AG10803 (cell line): ENCODE results near the gene CCN6.
A peak's percentile ranks its signal among the peaks of the same experiment; 100 is the strongest.

Experiments used
- DNase-seq: peaks from one replicate; pipeline ENCODE4 v3.0.0; 2010; ENCODE audit warnings: low read depth
- H3K4me3 ChIP-seq: 2 replicates; pipeline ENCODE4 v1.5.1; 2011; ENCODE audit warnings: mild to moderate bottlenecking, low read length, control low read depth
- TF ChIP-seq, protein P1 (sequence below): conservative IDR thresholded peaks from 2 replicates; pipeline ENCODE4 v1.5.1; 2011; ENCODE audit warnings: mild to moderate bottlenecking, low read length, control low read depth, inconsistent platforms

CCN6 gene

DNA sequence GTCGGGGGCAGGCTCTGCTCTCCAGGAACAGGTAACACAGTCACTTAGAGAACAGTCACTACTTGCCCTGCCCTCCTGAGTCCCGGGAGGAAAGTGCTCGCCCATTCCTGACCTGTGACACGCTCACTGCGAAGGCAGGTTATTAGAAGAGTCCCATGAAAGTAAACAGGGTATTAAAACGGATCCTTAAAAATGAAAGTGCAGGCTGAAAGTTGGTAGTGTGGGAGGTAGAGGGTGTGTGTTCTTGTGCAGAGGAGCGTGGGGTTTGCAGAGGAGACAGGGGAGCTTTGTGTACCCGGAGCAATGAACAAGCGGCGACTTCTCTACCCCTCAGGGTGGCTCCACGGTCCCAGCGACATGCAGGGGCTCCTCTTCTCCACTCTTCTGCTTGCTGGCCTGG, at the start of gene CCN6:
TSS of gene CCN6 (plus strand) at position 104 of the 400 bp plus-strand sequence. CDS start at position 358, 254 bp downstream.
- TF ChIP-seq, protein P1, sequence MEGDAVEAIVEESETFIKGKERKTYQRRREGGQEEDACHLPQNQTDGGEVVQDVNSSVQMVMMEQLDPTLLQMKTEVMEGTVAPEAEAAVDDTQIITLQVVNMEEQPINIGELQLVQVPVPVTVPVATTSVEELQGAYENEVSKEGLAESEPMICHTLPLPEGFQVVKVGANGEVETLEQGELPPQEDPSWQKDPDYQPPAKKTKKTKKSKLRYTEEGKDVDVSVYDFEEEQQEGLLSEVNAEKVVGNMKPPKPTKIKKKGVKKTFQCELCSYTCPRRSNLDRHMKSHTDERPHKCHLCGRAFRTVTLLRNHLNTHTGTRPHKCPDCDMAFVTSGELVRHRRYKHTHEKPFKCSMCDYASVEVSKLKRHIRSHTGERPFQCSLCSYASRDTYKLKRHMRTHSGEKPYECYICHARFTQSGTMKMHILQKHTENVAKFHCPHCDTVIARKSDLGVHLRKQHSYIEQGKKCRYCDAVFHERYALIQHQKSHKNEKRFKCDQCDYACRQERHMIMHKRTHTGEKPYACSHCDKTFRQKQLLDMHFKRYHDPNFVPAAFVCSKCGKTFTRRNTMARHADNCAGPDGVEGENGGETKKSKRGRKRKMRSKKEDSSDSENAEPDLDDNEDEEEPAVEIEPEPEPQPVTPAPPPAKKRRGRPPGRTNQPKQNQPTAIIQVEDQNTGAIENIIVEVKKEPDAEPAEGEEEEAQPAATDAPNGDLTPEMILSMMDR = no peak
- DNase-seq = no peak
- no peak within 1 kb of the TSS for H3K4me3 ChIP-seq

DNA sequence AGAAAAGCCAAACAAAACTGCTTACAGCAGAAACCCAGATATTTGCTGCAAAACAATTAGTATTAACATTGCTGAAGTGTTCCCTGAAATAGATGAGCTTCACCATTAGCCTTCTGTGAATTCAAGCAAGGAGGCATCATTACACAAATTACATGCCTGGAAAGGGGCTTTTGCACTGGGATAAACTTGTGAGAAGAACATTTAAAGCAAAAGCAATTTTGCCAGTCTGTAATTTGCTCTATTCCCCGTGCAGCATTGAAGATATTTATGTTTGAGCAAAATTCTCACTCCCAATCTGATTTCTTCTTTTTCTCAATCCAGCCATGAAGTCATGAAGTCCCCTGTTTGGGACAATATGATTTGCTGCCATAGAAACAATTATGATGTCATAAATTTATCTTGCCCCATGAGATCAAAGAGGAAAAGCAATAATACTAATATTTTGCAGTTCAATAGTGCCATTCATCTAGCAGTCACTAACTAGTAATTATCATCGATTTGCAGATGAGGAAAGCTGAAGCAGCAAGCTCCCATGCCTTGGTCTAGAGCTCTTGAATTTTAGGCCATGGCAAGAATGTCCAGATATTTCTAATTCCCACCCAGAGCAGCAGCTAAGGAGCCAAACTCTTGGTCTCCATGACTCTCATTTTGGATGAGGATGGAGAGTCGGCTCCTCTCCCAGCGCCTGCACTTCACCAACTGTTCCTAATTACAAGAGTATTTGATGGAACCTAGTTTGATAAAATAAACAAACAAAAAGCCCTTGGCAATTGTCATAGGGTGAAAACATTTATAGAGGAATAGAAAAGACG, 49.5 kb upstream of the CCN6 start:
- DNase-seq = peak; percentile 31
- H3K4me3 ChIP-seq = no peak overlapping the region
- TF ChIP-seq, protein P1 = no peak

DNA sequence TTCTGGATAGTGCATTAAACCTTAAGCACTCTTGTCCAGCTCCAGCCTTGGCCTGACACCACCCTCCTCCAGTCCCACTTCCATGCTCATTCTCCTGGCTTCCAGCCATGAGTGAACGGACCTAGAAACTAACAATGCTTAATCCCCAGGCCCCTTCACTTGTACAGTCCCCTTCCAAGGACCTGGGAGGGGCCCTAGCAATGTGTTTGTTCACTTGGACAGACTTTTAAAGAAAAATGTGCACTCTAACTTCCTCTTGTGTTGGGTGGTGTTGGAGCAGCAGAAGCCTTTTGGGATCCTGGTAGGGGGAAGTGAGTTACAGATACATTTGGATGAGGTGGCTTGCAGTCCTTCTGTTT, 48.9 kb upstream of the CCN6 start:
- TF ChIP-seq, protein P1 = no peak
- no peak overlapping the region for H3K4me3 ChIP-seq
- DNase-seq = no peak

DNA sequence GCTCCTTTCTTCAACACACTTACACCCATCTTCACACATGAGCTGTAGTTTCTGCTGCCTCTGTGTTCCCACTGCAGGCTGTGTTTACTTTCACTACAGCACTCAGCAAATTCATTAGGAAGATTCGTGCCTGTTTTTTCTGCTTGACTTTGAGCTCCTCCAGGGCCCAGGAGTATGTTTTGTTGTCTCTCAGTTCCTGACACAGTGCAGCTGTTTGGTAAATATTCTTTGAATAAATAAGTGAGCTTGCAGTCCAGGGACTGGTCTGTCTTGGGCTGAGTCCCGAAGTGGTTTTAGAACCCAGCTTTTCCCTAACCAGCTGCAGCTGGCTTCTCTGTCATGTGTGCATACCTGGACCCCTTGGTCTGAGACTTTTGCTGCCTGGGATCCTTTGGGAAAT, 46.6 kb upstream of the CCN6 start:
- TF ChIP-seq, protein P1 = no peak
- H3K4me3 ChIP-seq = no peak overlapping the region
- DNase-seq = peak; percentile 36

DNA sequence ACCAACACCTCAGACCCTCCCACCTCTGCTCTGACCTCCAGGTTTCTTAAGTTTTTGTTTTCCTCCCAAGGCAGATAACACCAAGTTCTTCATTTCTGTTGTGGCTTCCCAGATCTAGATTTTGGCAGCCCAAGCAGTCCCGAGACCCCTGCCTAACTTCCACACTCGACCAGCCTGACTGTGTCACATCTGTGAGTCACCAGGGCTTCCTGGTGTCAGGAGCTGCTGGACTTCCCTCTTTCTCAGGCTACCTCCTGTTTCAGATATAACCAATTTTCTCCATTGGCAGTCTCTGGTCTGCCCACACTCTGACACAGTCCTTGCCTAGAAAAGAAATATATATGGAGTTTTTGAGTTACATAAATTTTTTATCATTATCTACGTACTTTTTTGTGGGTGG, 46.1 kb upstream of the CCN6 start:
- TF ChIP-seq, protein P1 = no peak
- DNase-seq = no peak
- no peak overlapping the region for H3K4me3 ChIP-seq

DNA sequence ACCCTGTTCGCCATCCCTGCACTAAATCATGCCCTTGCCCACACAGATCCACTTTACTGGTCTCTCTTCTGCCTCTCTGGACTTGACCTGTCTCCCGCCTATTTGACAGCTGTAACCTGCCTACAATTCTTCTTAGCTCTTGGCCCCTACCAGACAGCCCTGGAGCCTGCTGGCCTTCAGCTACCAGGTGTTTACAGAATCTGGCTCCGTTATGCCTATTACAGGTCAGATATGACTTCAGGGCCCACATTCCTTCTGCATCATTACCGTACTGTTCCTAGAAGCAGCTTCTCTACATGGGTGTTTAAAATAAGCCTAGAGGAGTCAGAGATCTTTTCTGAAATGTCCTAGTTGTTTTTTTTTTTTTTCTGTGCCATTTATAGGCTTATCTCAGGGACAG, 45.4 kb upstream of the CCN6 start:
- DNase-seq = no peak
- TF ChIP-seq, protein P1 = no peak
- no peak overlapping the region for H3K4me3 ChIP-seq

DNA sequence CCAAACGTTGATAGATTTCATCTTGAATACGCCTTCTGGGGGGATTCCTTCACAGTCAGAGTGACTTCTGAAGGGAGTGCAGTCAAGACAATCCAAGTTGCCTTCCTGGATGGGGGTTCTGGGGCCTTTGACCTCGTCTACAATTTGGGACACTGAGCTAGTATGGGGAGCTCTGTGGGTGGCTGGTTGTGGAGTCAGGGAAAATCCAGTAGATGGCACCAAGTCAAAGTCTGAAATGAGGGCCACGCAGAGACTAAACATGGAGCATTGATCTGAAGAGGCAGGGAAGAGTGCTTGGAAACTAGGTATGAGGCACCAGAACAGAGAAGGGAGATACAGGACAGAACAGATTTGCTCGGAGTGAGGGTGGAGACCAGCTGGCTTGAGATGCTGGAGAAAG, 43.6 kb upstream of the CCN6 start:
- no peak for DNase-seq

More for the DNA sequence above, 43.6 kb upstream of the CCN6 start:
- TF ChIP-seq, protein P1 = no peak
- H3K4me3 ChIP-seq = no peak overlapping the region
